GM12874 (cell line): ENCODE measurements around the gene LRMDA.

Source experiments
- TF ChIP-seq, protein P1 (sequence below): IDR thresholded peaks from 2 replicates; pipeline ENCODE4 v1.5.1; 2011; ENCODE audit warnings: low read depth, mild to moderate bottlenecking, control low read depth, low read length, moderate library complexity; ENCODE audit not compliant: insufficient read depth

LRMDA gene

DNA sequence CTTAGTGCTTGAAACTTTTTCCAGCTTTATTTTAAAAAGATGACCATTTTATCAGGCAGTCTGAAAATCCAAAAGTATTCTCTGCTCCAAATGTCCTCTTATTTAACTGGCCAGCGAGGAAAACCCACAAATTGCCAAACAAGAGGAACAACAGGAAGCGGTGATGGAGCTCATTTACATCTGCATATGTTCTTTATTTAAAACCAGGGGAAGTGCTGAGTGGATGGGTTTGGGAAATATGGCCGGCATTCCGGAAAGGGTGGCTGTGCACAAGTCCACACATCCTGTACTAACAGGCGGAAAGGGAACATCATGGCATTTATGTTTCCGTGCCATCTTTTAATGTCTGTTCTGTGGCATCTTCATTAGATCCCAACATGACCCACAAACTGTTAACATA is 974.5 kb downstream of the LRMDA start:
- TF ChIP-seq, protein P1, sequence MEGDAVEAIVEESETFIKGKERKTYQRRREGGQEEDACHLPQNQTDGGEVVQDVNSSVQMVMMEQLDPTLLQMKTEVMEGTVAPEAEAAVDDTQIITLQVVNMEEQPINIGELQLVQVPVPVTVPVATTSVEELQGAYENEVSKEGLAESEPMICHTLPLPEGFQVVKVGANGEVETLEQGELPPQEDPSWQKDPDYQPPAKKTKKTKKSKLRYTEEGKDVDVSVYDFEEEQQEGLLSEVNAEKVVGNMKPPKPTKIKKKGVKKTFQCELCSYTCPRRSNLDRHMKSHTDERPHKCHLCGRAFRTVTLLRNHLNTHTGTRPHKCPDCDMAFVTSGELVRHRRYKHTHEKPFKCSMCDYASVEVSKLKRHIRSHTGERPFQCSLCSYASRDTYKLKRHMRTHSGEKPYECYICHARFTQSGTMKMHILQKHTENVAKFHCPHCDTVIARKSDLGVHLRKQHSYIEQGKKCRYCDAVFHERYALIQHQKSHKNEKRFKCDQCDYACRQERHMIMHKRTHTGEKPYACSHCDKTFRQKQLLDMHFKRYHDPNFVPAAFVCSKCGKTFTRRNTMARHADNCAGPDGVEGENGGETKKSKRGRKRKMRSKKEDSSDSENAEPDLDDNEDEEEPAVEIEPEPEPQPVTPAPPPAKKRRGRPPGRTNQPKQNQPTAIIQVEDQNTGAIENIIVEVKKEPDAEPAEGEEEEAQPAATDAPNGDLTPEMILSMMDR: no peak

DNA sequence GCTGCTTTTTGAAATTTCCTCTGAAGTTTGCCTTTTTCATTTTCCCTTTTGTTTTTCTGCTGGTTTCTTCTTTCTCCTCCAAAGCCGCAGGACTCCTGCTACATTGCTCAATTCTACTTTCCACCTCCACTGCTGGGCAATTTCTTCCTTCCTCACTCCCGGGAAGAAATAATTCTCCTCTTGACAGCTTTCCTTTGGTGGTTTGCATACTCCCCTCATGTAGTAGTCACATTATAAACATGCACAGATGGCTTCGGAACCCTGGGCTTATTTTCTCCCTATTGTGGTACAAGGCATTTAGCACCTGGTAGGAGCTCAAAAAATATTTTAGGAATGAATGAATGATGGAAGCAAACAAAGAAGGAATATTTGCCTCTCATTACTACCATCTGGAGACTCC is 977.2 kb downstream of the LRMDA start:
- TF ChIP-seq, protein P1: no peak

DNA sequence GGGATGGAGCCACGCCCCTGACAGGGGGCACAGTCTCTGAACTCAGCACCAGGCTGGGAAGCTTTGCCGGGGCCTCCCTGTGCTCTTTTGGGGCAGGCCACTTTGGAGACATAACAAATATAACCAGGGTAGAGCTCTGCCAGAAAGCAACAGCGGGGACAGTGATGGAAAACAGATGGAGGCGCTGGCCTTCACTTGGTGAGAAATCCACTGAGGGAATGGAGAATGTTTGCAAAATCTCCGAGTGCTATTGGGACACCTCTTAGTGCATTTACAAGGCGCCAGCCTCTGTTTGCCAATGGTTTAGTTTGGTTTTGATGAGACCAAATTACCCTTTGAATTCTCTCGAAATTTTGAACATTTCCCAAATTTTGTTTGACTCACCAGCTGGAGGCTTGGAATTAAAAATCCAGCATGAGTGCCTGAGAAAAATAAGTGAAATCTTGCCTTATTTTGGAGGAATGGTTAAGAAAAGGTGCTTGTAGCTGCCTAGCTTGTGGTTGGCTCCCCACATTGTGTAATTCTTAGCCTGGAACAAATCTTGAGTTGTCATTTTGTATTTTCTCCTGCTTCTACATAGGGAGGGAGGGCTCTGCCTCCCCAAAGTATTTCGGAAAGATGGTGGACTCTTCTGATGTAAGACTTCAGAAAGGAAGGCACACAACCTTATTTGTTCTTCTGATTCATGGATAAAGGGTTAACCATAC is 980.5 kb downstream of the LRMDA start:
- TF ChIP-seq, protein P1: no peak

DNA sequence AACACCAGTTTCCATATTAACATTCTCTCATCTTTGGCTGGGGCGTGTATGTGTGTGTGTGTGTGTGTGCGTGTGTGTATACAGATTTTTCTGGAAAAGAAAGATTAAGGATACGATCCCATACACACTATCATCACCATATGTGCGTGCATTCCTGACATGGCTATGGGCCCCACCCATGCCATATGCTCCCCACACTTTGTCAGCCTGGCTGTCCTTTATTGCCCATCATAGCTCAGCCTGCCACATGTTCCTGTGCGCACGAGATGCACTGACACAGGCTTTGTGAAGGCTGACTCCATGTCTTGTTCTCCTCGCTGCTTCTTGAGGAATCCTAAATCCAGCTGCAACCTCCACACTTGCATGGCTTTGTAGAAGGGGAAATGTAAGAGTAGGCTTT is 984.1 kb downstream of the LRMDA start:
- TF ChIP-seq, protein P1: no peak

DNA sequence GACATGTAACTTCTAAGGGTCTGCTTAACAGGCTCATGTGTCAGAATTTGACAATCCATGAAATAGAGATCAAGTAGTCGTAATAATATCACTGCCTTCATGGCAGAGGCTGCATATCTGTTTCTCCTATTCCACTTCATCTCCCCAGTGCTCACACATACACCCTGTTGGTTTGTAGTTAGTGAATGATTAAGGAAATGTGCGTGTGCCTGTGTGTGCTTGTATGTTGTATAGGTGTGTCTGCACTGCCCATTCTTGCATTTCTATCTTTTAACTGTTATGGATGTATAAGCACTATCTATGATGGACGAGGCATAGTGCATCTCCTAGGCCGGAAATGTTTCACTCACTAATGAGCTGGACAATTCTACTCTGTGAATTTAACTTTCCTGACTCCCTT is 985.2 kb downstream of the LRMDA start:
- TF ChIP-seq, protein P1: no peak

DNA sequence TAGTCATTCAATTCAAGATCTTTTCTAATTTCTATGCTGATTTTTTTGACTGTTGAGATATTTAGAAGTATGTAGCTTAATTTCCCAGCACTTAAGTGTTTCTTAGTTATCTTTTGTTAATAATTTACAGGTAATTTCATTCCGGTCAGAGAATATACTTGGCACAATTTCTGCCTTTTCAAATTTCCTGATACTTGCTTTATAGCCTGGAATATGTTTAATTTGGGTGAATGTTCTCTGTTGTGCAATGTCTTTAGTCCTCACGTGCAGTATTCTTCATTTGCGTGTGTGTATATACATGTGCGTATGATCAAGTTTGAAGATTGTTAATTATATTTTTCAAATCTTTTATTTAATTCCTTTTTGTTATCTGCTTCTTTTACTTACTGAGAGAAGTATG is 989.3 kb downstream of the LRMDA start:
- TF ChIP-seq, protein P1: no peak

DNA sequence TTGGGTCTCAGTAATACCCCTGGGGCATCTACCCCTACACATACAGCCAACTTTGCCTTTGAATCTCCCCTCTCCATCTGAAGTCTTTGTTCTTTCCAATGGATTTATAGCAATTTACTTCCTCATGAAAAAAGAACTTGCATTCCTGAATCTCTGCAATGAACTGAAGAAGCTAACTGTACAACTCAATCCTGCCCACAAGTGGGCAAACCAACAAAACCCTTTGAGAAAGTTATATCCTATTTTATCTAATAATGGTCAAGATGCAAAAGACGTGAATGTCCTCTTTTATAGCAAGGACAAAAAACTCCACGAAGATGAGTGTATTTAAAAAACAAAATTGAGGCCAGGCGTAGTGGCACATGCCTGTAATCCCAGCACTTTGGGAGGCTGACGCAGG is 991.3 kb downstream of the LRMDA start:
- TF ChIP-seq, protein P1: no peak
